ENCODE data around the gene IL10RA. TPM values are rescaled to one million over a fixed set of nuclear protein-coding genes. Genes with fewer than 3 reads are reported as not detected.

The IL10RA gene
- total and polyA plus RNA-seq, 9 of the 15 experiments (the other 6 are each of a cell fraction or from before 2014, with no cell fraction given) = 0.17 to 17.3 (median 2.9) TPM

DNA sequence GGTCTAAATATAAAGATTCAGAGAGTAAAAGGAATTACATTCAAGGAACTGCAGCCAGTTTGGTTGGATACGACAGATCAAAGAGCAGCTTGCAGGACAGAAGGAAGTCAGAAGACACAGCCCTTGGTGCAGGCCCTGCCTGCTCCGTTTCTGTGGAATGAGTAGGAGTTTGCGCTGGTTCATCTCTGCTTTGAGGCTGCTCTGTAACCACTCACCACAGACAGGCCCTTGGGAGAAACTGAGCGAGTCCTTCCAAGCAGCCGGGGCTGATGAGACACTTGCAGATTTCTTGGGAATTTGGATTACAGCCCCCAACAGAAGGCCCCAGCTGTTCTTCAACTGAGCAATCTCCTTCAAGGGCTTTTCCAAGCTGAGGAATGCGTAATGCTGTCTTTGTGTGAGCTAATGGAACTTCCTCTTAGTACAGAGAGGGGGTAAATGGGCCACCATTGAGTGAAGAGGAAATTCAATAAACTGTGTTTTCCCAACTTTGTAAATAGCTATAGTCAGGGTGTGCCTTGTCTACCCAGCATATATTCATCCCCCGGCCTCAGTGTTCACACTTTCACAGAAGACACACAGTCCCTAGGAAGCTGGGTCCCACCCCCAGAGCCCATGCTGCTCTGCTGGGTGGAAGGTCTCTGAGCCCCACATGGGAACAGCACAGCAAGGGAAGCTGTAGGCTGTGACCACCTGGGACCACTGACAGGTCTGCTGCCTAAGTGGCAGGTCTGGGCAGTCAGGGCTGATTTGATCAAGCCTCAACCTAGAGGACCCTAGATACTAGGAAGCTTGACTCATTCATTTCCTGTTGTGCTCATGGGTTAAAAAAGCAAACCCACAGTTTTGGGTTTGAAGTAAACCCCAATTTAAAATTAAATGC, 16.6 kb downstream of the IL10RA start (continued):
- TF ChIP-seq, protein P1, sequence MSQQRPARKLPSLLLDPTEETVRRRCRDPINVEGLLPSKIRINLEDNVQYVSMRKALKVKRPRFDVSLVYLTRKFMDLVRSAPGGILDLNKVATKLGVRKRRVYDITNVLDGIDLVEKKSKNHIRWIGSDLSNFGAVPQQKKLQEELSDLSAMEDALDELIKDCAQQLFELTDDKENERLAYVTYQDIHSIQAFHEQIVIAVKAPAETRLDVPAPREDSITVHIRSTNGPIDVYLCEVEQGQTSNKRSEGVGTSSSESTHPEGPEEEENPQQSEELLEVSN (IDR thresholded peaks at IDR 0.05; ENCODE audit: borderline replicate concordance in 1 of 2, extremely low read depth in 1 of 2, insufficient read depth in 1 of 2, insufficient read length in 1 of 2, low read depth in 1 of 2, low read length in 1 of 2, poor library complexity in 1 of 2, severe bottlenecking in 1 of 2) = no peak
- TF ChIP-seq TCFL5 (CRISPR knock-in tag; conservative IDR thresholded peaks at IDR 0.05) (no peak), NR4A1 (CRISPR knock-in tag; IDR thresholded peaks at IDR 0.05) (no peak), NR4A1 (tag; IDR thresholded peaks at IDR 0.05) (peak; percentile 11; the same call in 1 of the 2 replicates), ASH1L (IDR thresholded peaks at IDR 0.05; ENCODE audit: borderline replicate concordance, low read depth, partially characterized antibody) (no peak), KLF10 (CRISPR knock-in tag; IDR thresholded peaks at IDR 0.05) (no peak), ZNF146 (CRISPR knock-in tag; IDR thresholded peaks at IDR 0.05; ENCODE audit: unreplicated experiment) (no peak), LARP7 (IDR thresholded peaks at IDR 0.05) (no peak), CHD1 (IDR thresholded peaks at IDR 0.05; ENCODE audit: low read length) (no peak), COPS2 (conservative IDR thresholded peaks at IDR 0.05) (no peak), SPI1 (IDR thresholded peaks at IDR 0.05; ENCODE audit: borderline replicate concordance, low read depth, low read length) (peak; percentile 48; the same call in 1 of the 2 replicates), HNRNPH1 (optimal IDR thresholded peaks at IDR 0.05; ENCODE audit: low read depth, low read length) (no peak)
- TF ChIP-seq, protein P2, sequence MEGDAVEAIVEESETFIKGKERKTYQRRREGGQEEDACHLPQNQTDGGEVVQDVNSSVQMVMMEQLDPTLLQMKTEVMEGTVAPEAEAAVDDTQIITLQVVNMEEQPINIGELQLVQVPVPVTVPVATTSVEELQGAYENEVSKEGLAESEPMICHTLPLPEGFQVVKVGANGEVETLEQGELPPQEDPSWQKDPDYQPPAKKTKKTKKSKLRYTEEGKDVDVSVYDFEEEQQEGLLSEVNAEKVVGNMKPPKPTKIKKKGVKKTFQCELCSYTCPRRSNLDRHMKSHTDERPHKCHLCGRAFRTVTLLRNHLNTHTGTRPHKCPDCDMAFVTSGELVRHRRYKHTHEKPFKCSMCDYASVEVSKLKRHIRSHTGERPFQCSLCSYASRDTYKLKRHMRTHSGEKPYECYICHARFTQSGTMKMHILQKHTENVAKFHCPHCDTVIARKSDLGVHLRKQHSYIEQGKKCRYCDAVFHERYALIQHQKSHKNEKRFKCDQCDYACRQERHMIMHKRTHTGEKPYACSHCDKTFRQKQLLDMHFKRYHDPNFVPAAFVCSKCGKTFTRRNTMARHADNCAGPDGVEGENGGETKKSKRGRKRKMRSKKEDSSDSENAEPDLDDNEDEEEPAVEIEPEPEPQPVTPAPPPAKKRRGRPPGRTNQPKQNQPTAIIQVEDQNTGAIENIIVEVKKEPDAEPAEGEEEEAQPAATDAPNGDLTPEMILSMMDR (IDR thresholded peaks at IDR 0.05 in 2 of 3, conservative IDR thresholded peaks at IDR 0.05 in 1 of 3; ENCODE audit: insufficient read depth in 2 of 3, low read depth in 1 of 3, low read length in 3 of 3) = no peak
- TF ChIP-seq, protein P3, sequence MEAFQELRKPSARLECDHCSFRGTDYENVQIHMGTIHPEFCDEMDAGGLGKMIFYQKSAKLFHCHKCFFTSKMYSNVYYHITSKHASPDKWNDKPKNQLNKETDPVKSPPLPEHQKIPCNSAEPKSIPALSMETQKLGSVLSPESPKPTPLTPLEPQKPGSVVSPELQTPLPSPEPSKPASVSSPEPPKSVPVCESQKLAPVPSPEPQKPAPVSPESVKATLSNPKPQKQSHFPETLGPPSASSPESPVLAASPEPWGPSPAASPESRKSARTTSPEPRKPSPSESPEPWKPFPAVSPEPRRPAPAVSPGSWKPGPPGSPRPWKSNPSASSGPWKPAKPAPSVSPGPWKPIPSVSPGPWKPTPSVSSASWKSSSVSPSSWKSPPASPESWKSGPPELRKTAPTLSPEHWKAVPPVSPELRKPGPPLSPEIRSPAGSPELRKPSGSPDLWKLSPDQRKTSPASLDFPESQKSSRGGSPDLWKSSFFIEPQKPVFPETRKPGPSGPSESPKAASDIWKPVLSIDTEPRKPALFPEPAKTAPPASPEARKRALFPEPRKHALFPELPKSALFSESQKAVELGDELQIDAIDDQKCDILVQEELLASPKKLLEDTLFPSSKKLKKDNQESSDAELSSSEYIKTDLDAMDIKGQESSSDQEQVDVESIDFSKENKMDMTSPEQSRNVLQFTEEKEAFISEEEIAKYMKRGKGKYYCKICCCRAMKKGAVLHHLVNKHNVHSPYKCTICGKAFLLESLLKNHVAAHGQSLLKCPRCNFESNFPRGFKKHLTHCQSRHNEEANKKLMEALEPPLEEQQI (IDR thresholded peaks at IDR 0.05) = no peak
- TF ChIP-seq, protein P4, sequence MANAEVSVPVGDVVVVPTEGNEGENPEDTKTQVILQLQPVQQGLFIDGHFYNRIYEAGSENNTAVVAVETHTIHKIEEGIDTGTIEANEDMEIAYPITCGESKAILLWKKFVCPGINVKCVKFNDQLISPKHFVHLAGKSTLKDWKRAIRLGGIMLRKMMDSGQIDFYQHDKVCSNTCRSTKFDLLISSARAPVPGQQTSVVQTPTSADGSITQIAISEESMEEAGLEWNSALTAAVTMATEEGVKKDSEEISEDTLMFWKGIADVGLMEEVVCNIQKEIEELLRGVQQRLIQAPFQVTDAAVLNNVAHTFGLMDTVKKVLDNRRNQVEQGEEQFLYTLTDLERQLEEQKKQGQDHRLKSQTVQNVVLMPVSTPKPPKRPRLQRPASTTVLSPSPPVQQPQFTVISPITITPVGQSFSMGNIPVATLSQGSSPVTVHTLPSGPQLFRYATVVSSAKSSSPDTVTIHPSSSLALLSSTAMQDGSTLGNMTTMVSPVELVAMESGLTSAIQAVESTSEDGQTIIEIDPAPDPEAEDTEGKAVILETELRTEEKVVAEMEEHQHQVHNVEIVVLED (CRISPR knock-in tag; IDR thresholded peaks at IDR 0.05) = no peak
- TF ChIP-seq, protein P5, sequence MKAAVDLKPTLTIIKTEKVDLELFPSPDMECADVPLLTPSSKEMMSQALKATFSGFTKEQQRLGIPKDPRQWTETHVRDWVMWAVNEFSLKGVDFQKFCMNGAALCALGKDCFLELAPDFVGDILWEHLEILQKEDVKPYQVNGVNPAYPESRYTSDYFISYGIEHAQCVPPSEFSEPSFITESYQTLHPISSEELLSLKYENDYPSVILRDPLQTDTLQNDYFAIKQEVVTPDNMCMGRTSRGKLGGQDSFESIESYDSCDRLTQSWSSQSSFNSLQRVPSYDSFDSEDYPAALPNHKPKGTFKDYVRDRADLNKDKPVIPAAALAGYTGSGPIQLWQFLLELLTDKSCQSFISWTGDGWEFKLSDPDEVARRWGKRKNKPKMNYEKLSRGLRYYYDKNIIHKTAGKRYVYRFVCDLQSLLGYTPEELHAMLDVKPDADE (conservative IDR thresholded peaks at IDR 0.05; ENCODE audit: control insufficient read depth, low read depth, low read length) = no peak
